NK-92 treated with Interleukin-12 subunit alpha and Interleukin-12 subunit beta, amount 100 ng/mL, for 24 hours (cell line): Measurements from ENCODE around the gene RAB11A.

ENCODE experiments used
- DNase-seq: peaks from one replicate; lab custom pipeline; 2025; lab: John Stamatoyannopoulos, UW

RAB11A gene

DNA sequence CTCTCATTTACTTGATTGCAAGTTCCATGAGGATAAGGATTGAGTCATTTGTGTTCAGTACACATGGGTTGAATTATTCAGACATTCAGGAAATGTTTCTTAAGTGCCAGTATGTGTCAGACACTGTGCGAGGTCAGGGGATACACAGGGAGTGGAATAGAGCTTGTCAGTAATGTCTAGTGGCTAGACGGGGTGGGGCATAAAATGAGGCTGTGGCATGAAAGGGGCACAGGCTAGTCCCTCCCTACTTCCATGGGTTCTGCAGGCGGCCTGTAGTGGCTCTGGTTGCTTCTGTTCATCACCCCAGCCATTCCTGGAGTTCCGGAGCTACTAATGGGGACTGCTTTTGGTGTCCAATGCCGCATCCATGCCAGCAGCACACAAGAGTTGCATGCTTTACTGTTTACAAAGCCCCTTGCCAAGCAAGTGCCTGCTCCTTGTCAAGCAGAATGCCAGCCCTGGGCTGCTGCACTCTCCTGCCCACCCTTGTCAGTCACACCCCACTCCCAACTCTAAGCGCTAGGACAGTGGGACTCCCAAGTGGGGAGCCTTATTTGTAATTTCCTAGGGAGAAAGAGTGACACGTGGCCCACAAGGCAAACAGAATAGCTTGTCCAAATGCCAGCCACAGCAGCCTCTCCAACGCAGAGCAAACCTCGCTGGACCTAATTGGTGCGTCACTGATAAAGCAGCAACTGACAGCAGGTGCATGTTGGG, 70.8 kb downstream of the RAB11A start:
- DNase-seq = no peak

DNA sequence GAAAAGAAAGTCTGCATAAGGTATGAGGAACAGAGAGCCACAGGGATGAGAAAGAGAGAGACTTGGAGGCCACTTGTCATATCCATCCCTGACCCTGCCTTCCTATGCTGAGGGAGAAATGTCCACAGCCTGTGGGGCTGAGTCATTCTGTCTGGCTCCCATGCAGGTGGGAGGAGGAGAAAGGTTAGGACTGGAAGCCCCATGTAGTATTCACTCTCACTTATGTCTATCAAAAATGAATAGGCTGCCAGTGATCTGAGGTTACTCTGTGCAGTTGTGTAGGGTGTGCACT, 71.3 kb downstream of the RAB11A start:
- no peak for DNase-seq
